Activated CD8-positive, alpha-beta memory T cell treated with anti-CD3 and anti-CD28 coated beads, Interleukin-2, amount 50 U/mL, for 24 hours (primary cell): ENCODE measurements around the gene SLC30A4.
A peak's percentile ranks its signal among the peaks of the same experiment; 100 is the strongest.
"Not testable (repeated sequence)": the region's sequence is repeated elsewhere in the genome, so short reads cannot be mapped to it uniquely, and the experiment has no call there.

Source experiments
- DNase-seq: peaks from one replicate; pipeline ENCODE4 v3.0.0-alpha.2; 2020; ENCODE audit errors: extremely low read depth

SLC30A4 gene

DNA sequence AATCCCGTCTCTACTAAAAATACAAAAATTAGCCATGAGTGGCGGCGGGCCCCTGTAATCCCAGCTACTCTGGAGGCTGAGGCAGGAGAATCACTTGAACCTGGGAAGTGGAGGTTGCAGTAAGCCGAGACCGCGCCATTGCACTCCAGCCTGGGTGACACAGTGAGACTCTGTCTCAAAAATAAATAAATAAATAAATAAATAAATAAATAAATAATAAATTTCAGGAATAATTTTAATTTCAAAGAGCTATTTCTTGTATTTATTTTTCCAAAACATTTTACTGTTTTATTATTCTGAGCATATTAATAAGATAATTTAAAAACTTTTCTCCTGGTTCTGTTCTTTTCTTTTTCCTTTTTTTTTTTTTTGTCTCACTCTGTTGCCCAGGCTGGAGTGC, 15.4 kb downstream of the SLC30A4 start:
- DNase-seq: not testable (repeated sequence)

DNA sequence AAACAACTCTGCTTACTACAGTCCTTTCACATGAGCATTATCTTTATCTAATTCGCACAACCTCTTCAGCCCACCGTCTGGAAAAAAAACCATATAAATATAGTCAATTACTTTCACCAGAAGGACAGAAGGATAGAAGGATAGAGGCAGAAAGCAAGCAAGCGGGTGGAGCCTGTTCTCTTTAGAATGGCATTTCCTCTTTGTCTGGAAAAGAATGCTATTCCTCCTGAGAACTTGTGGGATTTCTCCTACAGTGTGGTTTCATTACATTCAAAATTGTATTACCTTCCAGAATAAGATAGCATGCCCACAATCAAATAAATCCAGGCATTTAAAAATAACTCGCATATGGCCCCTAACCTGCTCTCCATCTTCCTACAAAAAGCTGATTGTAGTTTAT, 23.1 kb downstream of the SLC30A4 start:
- DNase-seq: no peak

DNA sequence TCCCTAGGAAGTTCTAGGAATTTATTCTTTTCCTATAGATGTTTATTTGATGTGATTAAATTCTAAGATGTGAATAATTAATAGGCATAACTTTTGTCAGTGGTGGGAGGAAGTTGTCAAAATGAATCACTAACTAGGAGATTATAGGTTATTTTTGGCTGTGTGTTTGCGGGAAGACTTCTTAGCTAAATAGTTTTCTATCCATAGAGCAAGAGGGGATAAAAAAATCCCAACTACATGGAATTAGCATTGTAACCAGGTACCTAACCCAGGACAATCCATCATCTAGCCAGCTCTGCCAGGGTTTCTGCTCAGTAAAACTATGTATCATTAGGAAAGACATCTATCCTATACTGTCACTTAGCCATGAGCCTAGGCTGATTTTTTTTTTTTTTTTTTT, 23.9 kb downstream of the SLC30A4 start:
- no peak for DNase-seq

DNA sequence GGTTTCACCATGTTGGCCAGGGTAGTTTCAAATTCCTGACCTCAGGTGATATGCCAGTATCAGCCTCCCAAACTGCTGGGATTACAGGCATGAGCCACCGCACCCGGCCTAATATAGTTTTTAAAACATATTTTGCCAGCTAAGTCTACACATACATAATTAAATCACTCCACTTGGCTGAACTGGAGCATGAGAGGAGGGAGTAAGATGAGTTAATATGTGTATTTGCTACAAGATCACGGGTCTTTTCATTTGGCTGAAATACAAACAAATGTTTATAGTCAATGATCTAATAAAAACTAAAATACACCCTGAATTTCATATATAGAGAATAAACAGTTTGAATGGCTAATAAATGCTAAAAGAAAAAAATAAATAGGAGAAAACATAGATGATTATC, 25.3 kb downstream of the SLC30A4 start:
- no peak for DNase-seq

DNA sequence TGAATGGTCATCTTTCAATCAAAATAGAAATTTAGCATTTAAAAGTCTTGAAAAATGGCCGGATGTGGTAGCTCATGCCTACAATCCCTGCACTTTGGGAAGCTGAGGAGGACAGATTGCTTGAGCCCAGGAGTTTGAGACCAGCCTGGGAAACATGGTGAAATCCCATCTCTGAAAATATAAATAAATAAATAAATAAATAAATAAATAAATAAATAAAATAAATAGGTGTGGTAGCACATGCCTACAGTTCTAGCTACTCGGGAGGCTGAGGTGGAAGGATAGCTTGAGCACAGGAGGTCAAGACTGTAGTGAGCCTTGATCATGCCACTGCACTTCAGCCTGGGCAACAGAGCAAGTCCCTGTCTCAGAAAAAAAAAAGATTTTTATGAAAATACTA, 25.9 kb downstream of the SLC30A4 start:
- DNase-seq: no peak

DNA sequence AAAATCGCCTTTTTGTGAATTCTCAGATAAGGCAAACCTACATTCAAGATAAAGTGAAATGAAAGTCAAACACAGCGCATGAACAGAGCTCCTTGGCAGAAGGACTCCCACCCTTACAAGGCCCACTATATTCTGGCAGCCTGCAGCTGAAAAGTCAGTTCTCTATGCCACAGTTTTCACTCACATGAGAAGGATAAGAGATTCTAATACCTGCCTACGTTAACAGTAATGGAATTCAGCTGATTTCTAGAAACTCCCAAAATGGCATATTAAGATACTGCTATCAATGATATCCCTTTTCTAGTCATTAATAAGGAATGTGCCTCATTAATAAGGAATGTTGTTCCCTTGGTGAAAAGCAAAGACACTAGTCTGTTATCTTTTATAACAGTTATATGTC, 27.0 kb downstream of the SLC30A4 start:
- no peak for DNase-seq

DNA sequence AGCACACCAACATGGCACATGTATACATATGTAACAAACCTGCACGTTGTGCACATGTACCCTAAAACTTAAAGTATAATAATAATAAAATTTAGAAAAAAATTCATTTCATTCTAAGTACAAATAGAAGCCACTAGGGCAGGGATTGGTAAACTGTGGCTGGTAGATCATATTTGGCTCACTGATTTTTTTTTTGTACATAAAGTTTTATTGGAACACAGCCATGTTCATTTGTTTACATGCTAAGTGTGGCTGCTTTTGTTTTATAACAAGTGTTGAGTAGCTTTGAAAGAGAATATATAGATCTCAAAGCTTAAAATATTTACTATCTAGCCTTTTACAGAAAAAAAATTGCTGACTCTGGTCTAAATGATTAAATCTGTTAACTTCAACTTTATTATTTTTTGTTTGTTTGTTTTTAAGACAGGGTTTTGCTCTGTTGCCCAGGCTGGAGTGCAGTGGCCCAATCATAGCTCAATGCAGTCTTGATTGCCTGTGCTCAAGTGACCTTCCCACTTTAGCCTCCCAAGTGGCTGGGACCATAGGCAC, 32.8 kb downstream of the SLC30A4 start:
- no peak for DNase-seq

DNA sequence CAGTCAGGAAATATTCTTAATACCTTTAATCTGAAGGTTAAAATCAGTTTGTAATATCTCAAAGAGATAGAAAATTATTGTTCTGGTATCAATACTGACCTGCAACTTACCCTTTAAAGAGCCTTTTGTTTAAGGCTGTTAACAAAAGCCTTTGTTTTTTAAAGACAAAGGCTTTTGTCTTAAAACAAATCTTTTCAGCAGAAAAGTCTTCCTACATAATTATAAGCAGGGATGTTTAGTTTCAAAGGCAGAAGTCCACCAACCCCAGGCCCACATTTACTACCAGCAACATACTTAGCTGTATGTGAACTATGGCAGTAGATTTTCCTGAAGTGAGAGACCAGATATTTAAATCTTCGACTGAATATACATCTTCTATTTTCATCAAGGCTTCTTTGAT, 36.2 kb downstream of the SLC30A4 start:
- DNase-seq: no peak

DNA sequence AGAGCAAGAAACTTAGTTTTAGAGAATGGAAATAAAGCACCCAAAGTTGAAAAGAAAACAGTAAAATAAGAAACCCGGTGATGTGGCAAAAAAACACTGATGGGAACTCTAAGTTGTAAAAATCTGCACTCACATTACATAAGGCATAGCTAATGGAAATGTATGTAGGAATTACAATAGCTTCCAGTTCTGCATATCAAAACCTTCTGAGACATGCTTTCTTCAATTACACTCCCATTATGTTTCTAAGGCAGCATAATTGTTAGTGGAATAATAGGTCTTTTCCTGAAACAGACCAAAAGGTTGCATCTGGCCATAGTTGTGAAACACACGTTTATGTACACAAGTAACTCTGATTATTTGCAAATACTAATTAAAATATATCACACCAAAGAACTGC, 41.4 kb downstream of the SLC30A4 start:
- DNase-seq: no peak

DNA sequence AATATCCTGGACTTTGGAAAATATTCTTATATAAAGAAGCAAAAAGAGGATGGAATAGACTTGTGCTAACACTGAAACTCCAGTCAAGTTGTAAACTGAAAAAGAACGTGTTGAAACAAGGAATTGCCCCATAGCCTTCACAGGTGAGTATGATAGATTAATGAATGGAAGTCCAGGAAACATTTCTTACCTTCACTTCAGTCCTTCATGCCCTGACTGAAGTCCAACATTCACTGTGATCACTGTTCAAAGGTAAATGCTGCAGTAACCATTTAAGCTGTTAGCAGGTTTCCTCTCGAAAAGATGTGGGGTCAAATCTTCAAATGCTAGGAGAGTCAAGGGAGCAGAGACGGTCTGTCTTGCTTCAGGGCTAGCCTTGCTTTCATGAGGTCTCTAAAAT, 46.1 kb downstream of the SLC30A4 start:
- DNase-seq: no peak

DNA sequence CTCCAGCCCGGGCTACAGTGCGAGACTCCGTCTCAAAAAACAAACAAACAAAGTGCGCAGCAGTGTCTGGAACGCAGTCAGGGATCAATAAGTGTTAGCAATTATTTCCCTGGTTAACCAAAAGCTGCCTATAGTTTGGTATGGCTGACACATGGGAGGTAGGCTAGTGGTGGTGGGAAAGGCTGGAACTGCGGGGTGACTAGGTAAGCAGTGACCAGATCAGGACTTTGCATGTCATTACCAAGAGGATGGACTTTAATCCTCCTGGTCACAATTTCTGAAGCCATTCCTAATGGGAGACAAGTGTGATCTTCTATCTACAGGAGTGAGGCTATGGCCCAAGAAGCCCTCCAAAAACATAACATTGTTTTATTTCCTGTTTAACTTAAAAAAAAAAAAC, 47.8 kb downstream of the SLC30A4 start:
- no peak for DNase-seq

DNA sequence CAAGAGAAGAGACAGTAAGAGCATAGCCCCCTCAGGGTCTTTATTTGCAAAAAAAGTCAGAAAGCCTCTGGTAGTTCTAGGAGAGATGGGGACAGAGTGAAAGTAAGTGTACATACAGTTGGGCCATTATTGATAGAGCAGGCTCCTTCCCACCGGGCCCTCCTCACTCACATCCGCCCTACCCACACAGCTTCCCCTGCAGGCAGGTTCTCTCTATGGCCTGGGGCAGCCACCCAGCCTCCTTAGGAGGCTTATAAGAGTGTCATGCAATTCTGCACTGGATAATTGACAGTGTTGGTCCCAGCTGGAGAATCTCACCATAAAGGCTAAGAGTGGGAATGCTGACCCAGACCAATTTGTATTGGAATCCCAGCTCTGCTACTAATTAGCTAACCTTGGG, 49.5 kb downstream of the SLC30A4 start:
- DNase-seq: no peak

DNA sequence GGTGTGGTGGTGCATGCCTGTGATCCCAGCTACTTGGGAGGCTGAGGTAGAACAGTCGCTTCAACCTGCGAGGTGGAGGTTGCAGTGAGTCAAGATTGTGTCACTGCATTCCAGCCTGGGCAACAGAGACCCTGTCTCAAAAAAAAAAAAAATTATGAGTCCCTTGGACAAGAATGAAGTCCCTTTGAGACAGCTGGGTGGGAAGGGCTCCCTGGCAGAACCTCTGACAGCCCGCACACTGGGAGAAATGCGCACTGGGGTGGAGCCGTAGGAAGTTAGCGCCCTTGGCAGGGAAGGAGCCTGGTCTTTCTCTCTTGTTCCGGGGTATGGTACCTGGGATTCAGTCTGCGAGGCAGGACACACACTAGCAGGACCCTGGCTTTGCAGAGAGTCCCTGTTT, 51.4 kb downstream of the SLC30A4 start:
- DNase-seq: no peak

DNA sequence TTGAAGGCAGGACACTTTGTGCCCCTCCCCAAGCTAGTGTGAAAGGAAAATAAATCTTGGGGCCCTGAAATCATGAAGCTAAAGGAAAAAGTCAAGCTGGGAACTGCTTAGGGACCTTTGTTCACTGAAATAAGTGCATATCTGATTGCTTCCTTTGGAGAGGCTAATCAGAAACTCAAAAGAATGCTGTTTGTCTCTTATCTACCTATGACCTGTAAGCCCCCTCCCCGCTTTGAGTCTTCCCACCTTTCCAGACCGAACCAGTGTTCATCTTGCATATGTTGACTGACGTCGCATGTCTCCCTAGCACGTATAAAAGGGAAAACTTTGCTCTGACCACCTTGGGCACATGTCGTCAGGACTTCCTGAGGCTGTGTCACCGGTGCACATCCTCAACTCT, 53.1 kb downstream of the SLC30A4 start:
- DNase-seq: no peak

DNA sequence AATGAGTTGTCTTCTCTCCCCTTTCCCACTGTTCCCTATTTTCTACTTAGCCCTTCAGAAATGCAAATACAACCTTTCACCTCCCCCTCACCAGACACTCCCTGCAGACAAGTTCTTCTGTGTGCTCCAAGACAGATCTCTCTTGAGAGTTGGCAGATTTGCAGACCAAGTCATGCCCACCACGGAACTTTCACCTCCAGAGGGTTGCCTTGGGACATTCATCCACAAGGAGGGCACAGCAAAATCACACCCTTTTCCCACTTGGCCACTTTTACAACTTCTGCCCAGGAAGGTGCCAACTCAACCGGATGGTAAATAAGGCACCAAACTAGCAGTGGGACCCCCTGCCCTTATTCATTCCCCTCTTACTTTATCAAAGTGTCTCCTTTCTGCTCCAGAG, 53.5 kb downstream of the SLC30A4 start:
- DNase-seq: no peak

DNA sequence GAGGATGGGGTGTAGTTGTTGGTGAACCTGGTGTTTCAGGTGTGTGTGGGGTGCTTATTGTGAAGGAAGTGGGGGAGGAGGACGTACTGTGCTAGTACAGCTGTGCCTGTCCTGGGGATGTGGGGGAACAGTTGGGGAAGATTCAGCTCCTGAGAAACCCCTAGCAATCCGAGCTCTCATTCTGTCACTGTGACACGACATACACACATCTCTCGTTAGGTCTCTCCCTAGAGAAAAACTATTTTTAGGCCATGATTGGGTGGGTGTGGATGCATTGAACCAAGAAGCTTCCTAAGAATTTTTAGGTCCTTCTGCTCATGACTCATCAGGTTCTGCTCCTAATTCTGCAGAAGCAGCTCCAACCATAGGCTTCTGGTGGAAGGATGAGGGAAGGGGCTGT, 54.3 kb downstream of the SLC30A4 start:
- no peak for DNase-seq

DNA sequence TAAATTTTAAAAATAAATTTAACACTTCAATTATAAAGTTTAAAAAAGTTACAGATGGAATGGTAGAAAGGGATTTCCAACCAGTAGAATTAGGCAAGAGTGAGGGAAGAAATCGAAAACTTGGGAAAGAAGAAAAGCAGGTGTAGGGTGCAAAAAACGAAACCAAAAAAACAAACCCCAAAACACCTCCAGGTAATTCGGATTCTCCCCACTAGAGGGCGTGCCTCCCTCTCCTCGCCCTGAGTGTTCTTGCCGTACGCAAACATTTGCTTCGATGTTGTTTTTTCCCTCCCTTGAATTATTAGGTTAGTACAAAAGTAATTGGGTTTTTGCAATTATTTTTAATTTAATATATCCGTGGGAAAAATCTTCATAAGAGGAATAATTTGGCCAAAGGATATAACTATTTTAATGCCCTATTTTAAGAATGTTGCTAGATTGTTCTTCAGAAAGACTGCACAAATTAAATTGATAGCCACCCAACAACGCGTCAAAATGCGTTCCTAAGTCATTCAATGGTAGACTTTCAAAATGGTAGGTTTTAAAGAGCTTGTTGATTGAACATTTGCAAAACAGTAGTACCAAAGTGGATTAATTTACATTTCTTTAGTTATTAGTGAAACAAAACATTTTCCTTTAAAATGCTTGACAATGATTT, 63.7 kb downstream of the SLC30A4 start:
- peak; percentile 43 for DNase-seq

DNA sequence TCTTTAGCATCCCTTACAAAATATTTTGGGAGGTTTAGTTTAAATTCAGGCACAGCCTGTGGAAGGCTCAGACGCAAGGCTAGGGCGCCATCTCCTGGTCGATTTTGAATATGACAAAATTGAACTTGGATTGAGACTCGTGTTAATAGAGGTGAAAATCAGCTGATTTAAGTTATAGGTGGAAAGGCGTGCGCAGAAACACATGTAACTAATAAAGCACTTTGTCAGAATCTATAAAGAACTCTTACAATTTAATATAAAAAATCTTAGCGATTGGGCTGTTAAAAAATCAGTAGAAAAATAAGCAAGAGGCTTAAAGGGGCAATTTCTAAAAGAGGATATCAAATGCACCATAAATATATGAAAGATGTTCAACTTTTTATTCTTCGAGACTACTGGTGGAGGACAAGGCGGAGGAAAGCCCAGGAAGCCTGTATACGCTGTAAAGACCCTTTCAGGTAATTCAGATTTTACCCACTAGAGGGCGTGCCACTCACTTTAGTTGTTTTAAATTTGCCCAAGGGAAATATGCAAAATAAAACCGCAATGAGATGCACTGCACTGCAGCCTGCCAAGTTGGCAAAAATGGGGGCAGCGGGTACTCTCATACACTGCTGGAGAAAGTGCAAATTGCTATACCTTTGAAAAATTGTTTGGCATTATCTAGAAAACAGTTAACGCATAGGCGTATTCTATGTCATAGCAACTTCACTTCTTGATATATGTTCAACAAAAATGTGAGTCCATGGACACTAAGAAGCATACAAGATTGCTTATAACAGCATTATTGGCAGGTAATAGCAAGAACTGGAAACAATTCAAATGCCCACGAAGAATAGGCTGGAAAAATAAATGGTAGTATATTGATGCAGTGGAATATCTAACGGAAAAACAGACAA, 64.7 kb downstream of the SLC30A4 start:
- DNase-seq: peak; percentile 65

DNA sequence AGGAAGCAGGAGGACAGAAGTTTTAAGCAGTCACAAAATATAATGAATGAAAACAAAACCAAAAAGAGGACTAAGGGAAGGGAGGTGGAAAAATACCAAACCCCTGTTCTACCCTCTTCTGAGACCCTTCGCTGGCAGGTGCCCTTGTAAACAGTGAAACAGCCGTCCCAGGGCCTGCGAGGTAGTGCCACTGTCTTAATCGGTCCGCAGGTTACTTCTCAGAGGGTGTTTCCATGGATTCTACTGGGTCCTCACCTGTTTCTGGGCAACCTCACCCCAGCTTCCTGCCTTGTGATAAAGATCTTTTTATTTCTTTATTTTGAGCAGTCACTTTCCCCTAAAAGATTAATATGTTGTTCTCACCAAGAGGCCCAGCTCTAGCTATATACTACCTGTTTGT, 65.3 kb downstream of the SLC30A4 start:
- no peak for DNase-seq

DNA sequence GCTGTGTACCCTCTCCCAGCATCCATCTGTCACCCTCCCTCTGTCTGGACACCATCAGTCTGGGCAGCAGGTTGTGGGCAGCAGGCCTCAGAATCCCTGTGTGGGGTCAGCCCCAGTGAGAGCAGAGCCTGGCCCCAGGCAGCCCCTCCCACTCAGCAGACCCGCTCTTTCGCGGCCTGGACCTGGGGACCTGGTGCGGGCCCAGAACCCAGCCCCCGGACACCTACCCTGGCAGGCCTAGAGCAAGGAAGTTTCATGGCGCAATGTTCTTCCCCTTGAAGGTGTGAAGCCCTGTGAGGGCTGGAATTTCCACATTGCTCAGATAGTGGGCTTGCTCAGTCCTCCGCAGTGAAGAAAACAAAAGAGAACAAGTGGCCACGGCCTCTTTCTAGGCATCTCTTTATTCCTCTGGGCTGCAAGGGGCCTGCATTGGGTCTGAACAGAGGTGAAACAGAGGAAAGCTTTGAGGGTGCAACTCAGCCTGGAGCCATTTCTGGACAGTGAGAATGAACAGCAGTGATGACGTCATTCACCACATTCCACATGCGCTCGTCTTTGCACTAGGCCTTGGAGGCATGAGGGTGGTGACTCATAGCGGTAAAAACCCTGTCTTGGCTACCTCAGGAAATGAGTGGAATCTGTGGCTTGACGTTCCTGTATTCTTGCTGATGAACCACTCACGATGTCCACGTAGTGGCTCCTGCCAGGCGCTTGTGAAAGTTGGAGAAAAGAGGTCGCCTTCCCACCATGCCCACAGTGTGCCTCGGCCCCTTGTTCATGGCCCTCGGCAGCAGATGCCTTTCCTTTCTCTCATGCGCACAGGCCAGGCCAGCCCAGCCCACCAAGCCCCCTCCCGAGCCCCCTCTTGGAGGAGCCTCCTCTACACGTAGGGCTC, 66.1 kb downstream of the SLC30A4 start:
- DNase-seq: peak; percentile 44

DNA sequence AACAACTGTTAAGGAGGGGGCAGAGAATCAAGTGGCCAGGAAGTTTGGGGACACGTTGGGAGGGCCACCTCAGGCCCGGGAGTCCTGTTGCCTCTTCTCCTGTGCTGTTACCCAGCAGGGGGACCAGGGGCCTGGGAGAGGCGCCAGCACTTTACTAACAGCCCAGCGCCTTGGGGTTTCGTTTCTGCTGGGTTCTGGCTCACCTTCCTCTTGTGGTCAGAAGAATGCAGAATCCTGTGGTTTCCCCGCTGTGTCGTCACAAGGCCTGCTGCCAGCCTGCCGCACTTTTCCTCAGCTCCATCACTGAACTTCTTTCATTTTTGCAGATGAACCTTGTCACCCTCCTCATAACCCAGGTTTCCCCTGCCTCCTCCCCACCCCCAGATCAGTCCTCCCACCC, 67.7 kb downstream of the SLC30A4 start:
- DNase-seq: peak; percentile 44

DNA sequence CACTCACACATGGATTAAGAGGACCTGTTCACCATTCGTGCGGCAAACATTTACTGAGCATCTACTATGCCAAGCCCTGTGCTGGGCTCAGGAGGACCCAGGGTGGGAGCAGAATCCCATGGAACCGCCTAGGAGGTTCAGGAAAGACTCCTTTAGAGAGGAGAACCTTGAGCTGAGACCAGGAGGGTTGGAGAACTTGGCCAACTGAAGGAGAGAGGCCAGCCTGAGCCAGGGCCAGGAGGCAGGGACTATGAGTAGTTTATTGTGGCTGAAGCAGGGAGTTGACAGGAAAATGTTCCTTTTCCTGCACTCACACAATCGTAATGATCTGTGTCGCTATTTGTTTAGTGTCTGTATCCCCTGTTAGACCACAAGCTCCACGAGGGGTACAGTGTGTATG, 71.3 kb downstream of the SLC30A4 start:
- no peak for DNase-seq
